ENCODE measurements around the gene GRIK3.

The GRIK3 gene

DNA sequence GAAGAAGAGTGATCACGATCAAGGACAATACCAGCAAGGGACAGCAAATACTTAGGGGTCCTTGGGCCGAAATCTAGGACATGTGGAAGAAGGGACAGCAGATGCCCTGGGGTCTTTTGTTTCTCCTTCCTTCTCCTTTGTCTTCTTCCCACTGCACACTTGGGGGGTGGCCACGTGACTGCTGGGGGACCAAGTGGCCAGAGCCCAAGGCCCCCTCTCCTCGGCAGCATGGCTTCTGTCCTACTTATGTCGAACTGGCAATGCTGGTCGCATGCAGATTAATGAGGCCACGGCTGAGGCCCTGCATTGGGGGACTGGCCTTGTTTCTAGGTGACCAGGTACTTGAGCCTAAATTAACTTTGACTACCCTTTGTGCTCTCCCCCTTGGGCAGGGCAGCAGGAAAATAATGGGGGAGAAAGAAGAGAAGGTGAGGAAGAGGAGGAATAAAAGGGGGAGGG is 83.0 kb downstream of the GRIK3 start:
- no peak overlapping the region for H3K4me3 ChIP-seq (ENCODE audit: low read depth, low read length)
- no peak for DNase-seq (ENCODE audit: low read depth)
- in situ Hi-C loops (cut with HindIII; ENCODE audit: low sequenced_read_pairs): no loop called here
- TF ChIP-seq, protein P1, sequence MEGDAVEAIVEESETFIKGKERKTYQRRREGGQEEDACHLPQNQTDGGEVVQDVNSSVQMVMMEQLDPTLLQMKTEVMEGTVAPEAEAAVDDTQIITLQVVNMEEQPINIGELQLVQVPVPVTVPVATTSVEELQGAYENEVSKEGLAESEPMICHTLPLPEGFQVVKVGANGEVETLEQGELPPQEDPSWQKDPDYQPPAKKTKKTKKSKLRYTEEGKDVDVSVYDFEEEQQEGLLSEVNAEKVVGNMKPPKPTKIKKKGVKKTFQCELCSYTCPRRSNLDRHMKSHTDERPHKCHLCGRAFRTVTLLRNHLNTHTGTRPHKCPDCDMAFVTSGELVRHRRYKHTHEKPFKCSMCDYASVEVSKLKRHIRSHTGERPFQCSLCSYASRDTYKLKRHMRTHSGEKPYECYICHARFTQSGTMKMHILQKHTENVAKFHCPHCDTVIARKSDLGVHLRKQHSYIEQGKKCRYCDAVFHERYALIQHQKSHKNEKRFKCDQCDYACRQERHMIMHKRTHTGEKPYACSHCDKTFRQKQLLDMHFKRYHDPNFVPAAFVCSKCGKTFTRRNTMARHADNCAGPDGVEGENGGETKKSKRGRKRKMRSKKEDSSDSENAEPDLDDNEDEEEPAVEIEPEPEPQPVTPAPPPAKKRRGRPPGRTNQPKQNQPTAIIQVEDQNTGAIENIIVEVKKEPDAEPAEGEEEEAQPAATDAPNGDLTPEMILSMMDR (IDR thresholded peaks at IDR 0.05; ENCODE audit: low read depth, low read length, missing control alignments): no peak

- TF ChIP-seq, protein P1 (IDR thresholded peaks at IDR 0.05; ENCODE audit: low read depth, low read length, missing control alignments): no peak
- in situ Hi-C loops (cut with HindIII; ENCODE audit: low sequenced_read_pairs): no loop called here
- H3K4me3 ChIP-seq (ENCODE audit: low read depth, low read length): no peak overlapping the region
- no peak for DNase-seq (ENCODE audit: low read depth)
These were observed 83.6 kb downstream of the GRIK3 start for GRCh38 chr1:36950604-36951291.

GRCh38 chr1:36948606-36949005 is 85.7 kb downstream of the GRIK3 start:
- no peak overlapping the region for H3K4me3 ChIP-seq (ENCODE audit: low read depth, low read length)
- in situ Hi-C loops (cut with HindIII; ENCODE audit: low sequenced_read_pairs): no loop called here
- TF ChIP-seq, protein P1 (IDR thresholded peaks at IDR 0.05; ENCODE audit: low read depth, low read length, missing control alignments): no peak
- no peak for DNase-seq (ENCODE audit: low read depth)

GRCh38 chr1:36948147-36948546 is 86.2 kb downstream of the GRIK3 start:
- in situ Hi-C loops (cut with HindIII; ENCODE audit: low sequenced_read_pairs): no loop called here
- no peak overlapping the region for H3K4me3 ChIP-seq (ENCODE audit: low read depth, low read length)
- TF ChIP-seq, protein P1 (IDR thresholded peaks at IDR 0.05; ENCODE audit: low read depth, low read length, missing control alignments): no peak
- DNase-seq (ENCODE audit: low read depth): no peak

- no peak for DNase-seq (ENCODE audit: low read depth)
- H3K4me3 ChIP-seq (ENCODE audit: low read depth, low read length): no peak overlapping the region
- TF ChIP-seq, protein P1 (IDR thresholded peaks at IDR 0.05; ENCODE audit: low read depth, low read length, missing control alignments): no peak
- in situ Hi-C loops (cut with HindIII; ENCODE audit: low sequenced_read_pairs): no loop called here
These were observed 86.9 kb downstream of the GRIK3 start for GRCh38 chr1:36947384-36947783.

DNA sequence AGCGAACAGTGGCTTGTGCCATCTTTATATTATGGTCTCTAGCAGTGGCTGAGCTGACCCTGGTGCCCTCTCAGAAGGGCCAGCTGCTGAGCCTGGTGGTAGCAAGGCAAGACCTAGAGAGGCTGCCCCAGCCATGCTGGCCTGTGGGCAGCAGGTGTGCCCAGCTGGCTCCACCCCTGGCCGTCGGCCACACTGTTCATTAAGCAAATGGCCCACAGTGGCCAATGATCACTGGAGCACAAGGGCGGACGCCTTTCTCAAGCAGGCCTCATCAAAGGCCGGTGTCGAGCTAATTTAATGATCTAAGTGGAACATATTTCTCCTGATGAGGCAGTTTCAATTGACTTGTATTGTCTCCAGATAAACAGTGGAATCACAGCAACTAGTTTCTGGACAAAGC is 89.4 kb downstream of the GRIK3 start:
- in situ Hi-C loops (cut with HindIII; ENCODE audit: low sequenced_read_pairs): no loop called here
- no peak overlapping the region for H3K4me3 ChIP-seq (ENCODE audit: low read depth, low read length)
- no peak for DNase-seq (ENCODE audit: low read depth)
- TF ChIP-seq, protein P1 (IDR thresholded peaks at IDR 0.05; ENCODE audit: low read depth, low read length, missing control alignments): no peak

Data from astrocyte of the cerebellum (primary cell).